ENCODE measurements around the gene PTGR2.
"Not testable (repeated sequence)": the region's sequence is repeated elsewhere in the genome, so short reads cannot be mapped to it uniquely, and the experiment has no call there.

PTGR2 gene

DNA sequence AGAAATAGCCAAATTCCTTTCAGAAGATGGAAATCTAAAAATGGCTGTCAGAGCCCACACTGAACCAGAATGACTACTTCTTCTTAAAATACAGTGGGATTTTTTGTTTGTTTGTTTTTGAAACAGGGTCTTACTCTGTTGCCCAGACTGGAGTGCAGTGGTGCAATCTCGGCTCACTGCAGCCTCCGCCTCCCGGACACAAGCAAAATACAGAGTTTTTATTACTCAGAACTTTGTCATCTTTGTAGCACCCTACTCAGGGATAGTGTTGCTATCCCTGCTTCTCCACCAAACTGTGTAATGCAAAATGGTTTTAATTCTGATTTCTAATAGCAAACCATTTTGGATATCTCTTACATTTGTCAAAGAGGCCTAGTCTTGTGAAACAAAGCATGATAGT, 51.4 kb downstream of the PTGR2 start:
- no peaks in the 10 kb centered on the region for H3K9me3 ChIP-seq (ENCODE audit: control insufficient read depth, insufficient read depth, low read length)
- no peak for DNase-seq (ENCODE audit: low read depth, low spot score)
- no peak overlapping the region for H3K4me3 ChIP-seq (ENCODE audit: low read length)
- no peaks in the 10 kb centered on the region for H3K27me3 ChIP-seq (ENCODE audit: control insufficient read depth, insufficient read depth, low read length)
- H3K27ac ChIP-seq (ENCODE audit: low read length) = no peak overlapping the region
- H3K4me1 ChIP-seq (ENCODE audit: control insufficient read depth, insufficient read depth, low read length) = no peaks in the 10 kb centered on the region
- no CpG with 5 or more reads among the region's 3 CpGs for WGBS (ENCODE audit: insufficient coverage, insufficient read length)
- H3K36me3 ChIP-seq (ENCODE audit: control insufficient read depth, insufficient read depth, low read length) = peaks cover 11% of the 10 kb centered on the region; the same call in 1 of the 2 replicates

DNA sequence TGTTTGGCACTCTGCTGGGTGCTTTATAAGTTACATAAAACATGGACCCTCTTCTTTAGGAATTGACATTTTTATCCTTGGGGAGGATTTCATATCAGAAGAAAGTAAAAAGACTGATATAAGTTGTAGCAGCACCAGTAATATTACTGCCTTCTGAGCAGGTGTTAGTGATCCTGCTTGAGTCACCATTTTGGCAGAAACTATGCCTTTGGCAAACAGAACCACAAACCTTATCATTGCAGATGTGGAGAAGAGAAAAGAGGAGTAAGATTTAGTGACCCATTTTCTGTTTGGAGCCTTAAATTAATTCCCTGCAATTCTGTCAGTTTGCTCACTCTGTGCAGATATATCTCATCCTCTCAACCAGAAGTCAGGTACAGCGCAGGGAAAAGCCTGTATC, 58.0 kb downstream of the PTGR2 start:
- no CpG with 5 or more reads among the region's 1 CpG for WGBS (ENCODE audit: insufficient coverage, insufficient read length)
- Histone ChIP-seq H3K36me3 (ENCODE audit: control insufficient read depth, insufficient read depth, low read length) (peaks cover 12% of the 10 kb centered on the region; the same call in 1 of the 2 replicates), H3K4me3 (ENCODE audit: low read length) (no peak overlapping the region), H3K9me3 (ENCODE audit: control insufficient read depth, insufficient read depth, low read length) (no peaks in the 10 kb centered on the region), H3K27ac (ENCODE audit: low read length) (no peak overlapping the region), H3K27me3 (ENCODE audit: control insufficient read depth, insufficient read depth, low read length) (no peaks in the 10 kb centered on the region), H3K4me1 (ENCODE audit: control insufficient read depth, insufficient read depth, low read length) (no peaks in the 10 kb centered on the region)
- no peak for DNase-seq (ENCODE audit: low read depth, low spot score)

DNA sequence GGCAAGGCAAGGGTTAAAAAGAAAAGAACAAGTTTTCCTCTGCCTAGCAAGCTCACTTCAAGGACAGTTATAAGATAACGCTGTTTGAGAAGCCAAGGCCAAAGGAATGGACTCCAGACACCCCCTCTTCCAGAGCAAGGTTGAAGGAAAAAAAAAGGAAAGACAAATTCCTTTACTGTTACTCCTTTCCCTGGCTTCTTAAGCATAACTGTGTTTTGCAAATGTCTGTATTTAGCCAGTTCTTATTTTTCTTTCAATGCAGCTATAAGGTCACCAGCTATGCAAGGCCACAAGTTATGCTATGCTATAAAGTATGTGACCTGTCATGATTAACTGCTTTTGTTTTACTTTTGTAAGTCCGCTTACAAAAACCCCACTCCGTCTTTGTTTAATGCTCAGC, 61.6 kb downstream of the PTGR2 start:
- H3K36me3 ChIP-seq (ENCODE audit: control insufficient read depth, insufficient read depth, low read length) = peaks cover 5% of the 10 kb centered on the region; the same call in 1 of the 2 replicates
- H3K27ac ChIP-seq (ENCODE audit: low read length) = no peak overlapping the region
- no peak for DNase-seq (ENCODE audit: low read depth, low spot score)
- no peak overlapping the region for H3K4me3 ChIP-seq (ENCODE audit: low read length)
- WGBS (ENCODE audit: insufficient coverage, insufficient read length) = no CpG with 5 or more reads among the region's 3 CpGs
- no peaks in the 10 kb centered on the region for H3K27me3 ChIP-seq (ENCODE audit: control insufficient read depth, insufficient read depth, low read length)
- no peaks in the 10 kb centered on the region for H3K9me3 ChIP-seq (ENCODE audit: control insufficient read depth, insufficient read depth, low read length)
- H3K4me1 ChIP-seq (ENCODE audit: control insufficient read depth, insufficient read depth, low read length) = no peaks in the 10 kb centered on the region

GRCh38 chr14:73916324-73916723, 64.7 kb downstream of the PTGR2 start:
- no CpG with 5 or more reads among the region's 6 CpGs for WGBS (ENCODE audit: insufficient coverage, insufficient read length)
- peaks cover 2% of the 10 kb centered on the region; the same call in 1 of the 2 replicates for H3K36me3 ChIP-seq (ENCODE audit: control insufficient read depth, insufficient read depth, low read length)
- no peaks in the 10 kb centered on the region for H3K4me1 ChIP-seq (ENCODE audit: control insufficient read depth, insufficient read depth, low read length)
- no peak overlapping the region for H3K4me3 ChIP-seq (ENCODE audit: low read length)
- no peaks in the 10 kb centered on the region for H3K27me3 ChIP-seq (ENCODE audit: control insufficient read depth, insufficient read depth, low read length)
- no peaks in the 10 kb centered on the region for H3K9me3 ChIP-seq (ENCODE audit: control insufficient read depth, insufficient read depth, low read length)
- no peak for DNase-seq (ENCODE audit: low read depth, low spot score)
- no peak overlapping the region for H3K27ac ChIP-seq (ENCODE audit: low read length)

DNA sequence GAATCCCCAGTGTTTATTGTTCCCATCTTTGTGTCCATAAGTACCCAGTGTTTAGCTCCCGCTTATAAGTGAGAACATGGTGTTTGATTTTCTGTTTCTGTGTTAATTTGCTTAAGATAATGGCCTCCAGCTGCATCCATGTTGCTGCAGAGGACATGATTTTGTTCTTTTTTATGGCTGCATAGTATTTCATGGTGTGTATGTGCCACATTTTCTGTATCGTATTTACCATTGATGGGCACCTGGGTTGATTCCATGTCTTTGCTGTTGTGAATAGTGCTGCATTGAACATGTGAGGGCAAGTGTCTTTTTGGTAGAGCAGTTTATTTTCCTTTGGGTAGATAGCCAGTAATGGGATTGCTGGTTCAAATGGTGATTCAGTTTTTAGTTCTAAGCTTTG, 67.8 kb downstream of the PTGR2 start:
- not testable (repeated sequence) for H3K4me3 ChIP-seq (ENCODE audit: low read length); H3K4me1 ChIP-seq (ENCODE audit: control insufficient read depth, insufficient read depth, low read length); H3K9me3 ChIP-seq (ENCODE audit: control insufficient read depth, insufficient read depth, low read length); H3K27me3 ChIP-seq (ENCODE audit: control insufficient read depth, insufficient read depth, low read length); DNase-seq (ENCODE audit: low read depth, low spot score); H3K27ac ChIP-seq (ENCODE audit: low read length)
- peaks cover 12% of the 10 kb centered on the region; the same call in 1 of the 2 replicates for H3K36me3 ChIP-seq (ENCODE audit: control insufficient read depth, insufficient read depth, low read length)
- no CpG with 5 or more reads among the region's 2 CpGs for WGBS (ENCODE audit: insufficient coverage, insufficient read length)

DNA sequence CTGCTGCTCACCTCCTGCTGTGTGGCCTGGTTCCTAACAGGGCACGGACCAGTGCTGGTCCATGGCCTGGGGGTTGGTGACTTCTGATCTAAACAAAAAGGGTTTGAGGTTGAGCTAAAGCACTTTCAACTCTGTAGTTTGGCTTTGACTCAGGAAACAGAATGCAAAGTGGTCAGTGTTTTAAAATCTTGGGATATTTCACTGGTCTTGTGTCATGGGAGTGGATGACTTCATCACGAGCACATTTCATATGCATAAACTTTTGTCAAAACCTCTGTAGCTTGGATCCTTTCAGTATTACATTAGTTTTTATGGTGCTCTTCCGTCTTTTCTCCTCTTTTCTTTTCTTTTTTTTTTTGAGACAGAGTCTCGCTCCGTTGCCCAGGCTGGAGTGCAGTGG, 72.7 kb downstream of the PTGR2 start:
- no CpG with 5 or more reads among the region's 5 CpGs for WGBS (ENCODE audit: insufficient coverage, insufficient read length)
- no peak for DNase-seq (ENCODE audit: low read depth, low spot score)
- H3K36me3 ChIP-seq (ENCODE audit: control insufficient read depth, insufficient read depth, low read length) = peaks cover 18% of the 10 kb centered on the region

More for the DNA sequence above, 72.7 kb downstream of the PTGR2 start:
- no peaks in the 10 kb centered on the region for H3K9me3 ChIP-seq (ENCODE audit: control insufficient read depth, insufficient read depth, low read length)
- H3K4me1 ChIP-seq (ENCODE audit: control insufficient read depth, insufficient read depth, low read length) = no peaks in the 10 kb centered on the region
- H3K27ac ChIP-seq (ENCODE audit: low read length) = no peak overlapping the region
- no peaks in the 10 kb centered on the region for H3K27me3 ChIP-seq (ENCODE audit: control insufficient read depth, insufficient read depth, low read length)
- no peak overlapping the region for H3K4me3 ChIP-seq (ENCODE audit: low read length)
